ENCODE results near the gene TEX22.

TEX22 gene

GRCh38 chr14:105382343-105383082, 15.8 kb upstream of the TEX22 start:
- TF ChIP-seq ZFX (IDR thresholded peaks at IDR 0.05): no peak
- no peak overlapping the region for H3K27ac ChIP-seq

GRCh38 chr14:105383083-105383730, 15.1 kb upstream of the TEX22 start:
- TF ChIP-seq ZFX (IDR thresholded peaks at IDR 0.05) (no peak), CTCF (conservative IDR thresholded peaks at IDR 0.05) (no peak)

GRCh38 chr14:105384041-105384557, 14.2 kb upstream of the TEX22 start:
- H3K27ac ChIP-seq: no peak overlapping the region
- TF ChIP-seq ZFX (IDR thresholded peaks at IDR 0.05) (no peak), CTCF (conservative IDR thresholded peaks at IDR 0.05) (no peak)

More at GRCh38 chr14:105383083-105383730, 15.1 kb upstream of the TEX22 start:
- no peak overlapping the region for H3K27ac ChIP-seq

- TF ChIP-seq CTCF (conservative IDR thresholded peaks at IDR 0.05): no peak
- no peak for TF ChIP-seq ZFX (IDR thresholded peaks at IDR 0.05)
- no peak overlapping the region for H3K27ac ChIP-seq
Observed at GRCh38 chr14:105384605-105385321, 13.6 kb upstream of the TEX22 start.

GRCh38 chr14:105385322-105385637, 13.1 kb upstream of the TEX22 start:
- TF ChIP-seq CTCF (conservative IDR thresholded peaks at IDR 0.05) (no peak), ZFX (IDR thresholded peaks at IDR 0.05) (no peak)
- no peak overlapping the region for H3K27ac ChIP-seq

- no peak overlapping the region for H3K27ac ChIP-seq
- TF ChIP-seq ZFX (IDR thresholded peaks at IDR 0.05): no peak
- TF ChIP-seq CTCF (conservative IDR thresholded peaks at IDR 0.05): no peak
Observed at GRCh38 chr14:105385698-105386365, 12.5 kb upstream of the TEX22 start.

GRCh38 chr14:105386581-105387529, 11.5 kb upstream of the TEX22 start:
- TF ChIP-seq ZFX (IDR thresholded peaks at IDR 0.05) (no peak), CTCF (conservative IDR thresholded peaks at IDR 0.05) (no peak)
- no peak overlapping the region for H3K27ac ChIP-seq

Measured in C4-2B (cell line).